ENCODE data around the gene CHST1. TPM values are rescaled to one million over a fixed set of nuclear protein-coding genes. Genes with fewer than 3 reads are reported as not detected.

Gene CHST1
- total and polyA plus RNA-seq, 2 experiments from 2014 or later = 0.84 to 2.7 TPM

DNA sequence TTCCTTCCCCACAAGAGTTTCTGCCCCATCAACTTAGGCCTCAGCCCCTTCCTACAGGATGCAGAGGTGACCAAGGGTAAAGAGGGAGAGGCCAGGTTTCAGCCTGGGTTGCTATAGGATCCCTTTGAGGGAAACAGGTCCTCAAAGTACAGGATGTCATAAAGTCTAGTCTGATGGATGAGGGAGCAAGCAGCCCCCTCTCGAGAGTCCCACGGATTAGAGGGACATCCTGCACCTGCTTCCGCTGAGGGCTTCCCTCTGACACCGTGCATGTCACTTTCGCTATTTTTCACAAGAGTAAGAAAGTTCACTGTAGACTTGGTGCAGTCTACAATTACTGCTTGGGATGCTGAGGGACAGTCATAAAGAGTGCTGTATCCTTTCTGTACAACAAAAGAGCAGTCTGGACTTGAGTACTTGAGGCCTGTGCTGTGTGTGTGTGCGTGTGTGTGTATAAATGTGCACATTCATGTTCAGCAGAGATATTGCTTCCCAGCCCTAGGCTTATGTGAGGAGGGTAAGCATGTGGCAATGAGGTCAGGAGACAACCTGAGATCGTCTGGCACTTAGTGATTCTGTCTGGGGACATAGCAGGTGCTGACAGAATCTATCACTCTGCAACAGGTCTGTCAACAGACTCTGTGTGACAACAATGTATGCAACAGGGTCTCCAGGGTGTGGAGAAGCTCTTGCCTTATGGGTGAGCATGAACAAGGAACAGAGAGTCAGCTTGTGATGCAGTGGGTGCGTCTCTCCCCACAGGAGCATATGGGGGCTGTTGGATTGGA lies 18.0 kb upstream of the CHST1 start:
- Histone ChIP-seq H4K20me1 (replicated peaks; ENCODE audit: insufficient read depth) (no peaks in the 10 kb centered on the region), H3K9me2 (ENCODE audit: insufficient read depth) (no peaks in the 10 kb centered on the region; the same call in 1 of the 2 replicates), H3K27ac (ENCODE audit: low read depth) (no peak overlapping the region), H3F3A (replicated peaks; ENCODE audit: low read depth) (no peaks in the 10 kb centered on the region), H3K79me2 (replicated peaks; ENCODE audit: insufficient read depth) (no peaks in the 10 kb centered on the region), H3K4me2 (no peak overlapping the region), H3K4me1 (ENCODE audit: insufficient read depth) (peaks cover 5% of the 10 kb centered on the region; the same call in 1 of the 2 replicates), H3K4me3 (no peak overlapping the region), H2AFZ (no peak overlapping the region; the same call in 1 of the 2 replicates), H3K36me3 (ENCODE audit: insufficient read depth) (no peaks in the 10 kb centered on the region), H3K27me3 (ENCODE audit: insufficient read depth) (no peaks in the 10 kb centered on the region)
- Mint-ChIP-seq H3K36me3 (ENCODE audit: low read depth) (no peaks in the 10 kb centered on the region), H3K9me3 (no peaks in the 10 kb centered on the region), H3K4me3 (no peak overlapping the region), H3K4me1 (peaks cover 15% of the 10 kb centered on the region), H3K27ac (no peak overlapping the region), H3K27me3 (ENCODE audit: insufficient read depth, low read depth, poor library complexity) (peaks cover 9% of the 10 kb centered on the region)
- no peak for ATAC-seq
- no peak for DNase-seq (ENCODE audit: low spot score)
- TF ChIP-seq ZNF114 (CRISPR knock-in tag; IDR thresholded peaks at IDR 0.05) = no peak
- TF ChIP-seq, protein P1, sequence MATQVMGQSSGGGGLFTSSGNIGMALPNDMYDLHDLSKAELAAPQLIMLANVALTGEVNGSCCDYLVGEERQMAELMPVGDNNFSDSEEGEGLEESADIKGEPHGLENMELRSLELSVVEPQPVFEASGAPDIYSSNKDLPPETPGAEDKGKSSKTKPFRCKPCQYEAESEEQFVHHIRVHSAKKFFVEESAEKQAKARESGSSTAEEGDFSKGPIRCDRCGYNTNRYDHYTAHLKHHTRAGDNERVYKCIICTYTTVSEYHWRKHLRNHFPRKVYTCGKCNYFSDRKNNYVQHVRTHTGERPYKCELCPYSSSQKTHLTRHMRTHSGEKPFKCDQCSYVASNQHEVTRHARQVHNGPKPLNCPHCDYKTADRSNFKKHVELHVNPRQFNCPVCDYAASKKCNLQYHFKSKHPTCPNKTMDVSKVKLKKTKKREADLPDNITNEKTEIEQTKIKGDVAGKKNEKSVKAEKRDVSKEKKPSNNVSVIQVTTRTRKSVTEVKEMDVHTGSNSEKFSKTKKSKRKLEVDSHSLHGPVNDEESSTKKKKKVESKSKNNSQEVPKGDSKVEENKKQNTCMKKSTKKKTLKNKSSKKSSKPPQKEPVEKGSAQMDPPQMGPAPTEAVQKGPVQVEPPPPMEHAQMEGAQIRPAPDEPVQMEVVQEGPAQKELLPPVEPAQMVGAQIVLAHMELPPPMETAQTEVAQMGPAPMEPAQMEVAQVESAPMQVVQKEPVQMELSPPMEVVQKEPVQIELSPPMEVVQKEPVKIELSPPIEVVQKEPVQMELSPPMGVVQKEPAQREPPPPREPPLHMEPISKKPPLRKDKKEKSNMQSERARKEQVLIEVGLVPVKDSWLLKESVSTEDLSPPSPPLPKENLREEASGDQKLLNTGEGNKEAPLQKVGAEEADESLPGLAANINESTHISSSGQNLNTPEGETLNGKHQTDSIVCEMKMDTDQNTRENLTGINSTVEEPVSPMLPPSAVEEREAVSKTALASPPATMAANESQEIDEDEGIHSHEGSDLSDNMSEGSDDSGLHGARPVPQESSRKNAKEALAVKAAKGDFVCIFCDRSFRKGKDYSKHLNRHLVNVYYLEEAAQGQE (IDR thresholded peaks at IDR 0.05; ENCODE audit: unreplicated experiment) = no peak
- TF ChIP-seq EZH2 (IDR thresholded peaks at IDR 0.05; ENCODE audit: low read depth, unreplicated experiment) = no peak
- TF ChIP-seq, protein P2, sequence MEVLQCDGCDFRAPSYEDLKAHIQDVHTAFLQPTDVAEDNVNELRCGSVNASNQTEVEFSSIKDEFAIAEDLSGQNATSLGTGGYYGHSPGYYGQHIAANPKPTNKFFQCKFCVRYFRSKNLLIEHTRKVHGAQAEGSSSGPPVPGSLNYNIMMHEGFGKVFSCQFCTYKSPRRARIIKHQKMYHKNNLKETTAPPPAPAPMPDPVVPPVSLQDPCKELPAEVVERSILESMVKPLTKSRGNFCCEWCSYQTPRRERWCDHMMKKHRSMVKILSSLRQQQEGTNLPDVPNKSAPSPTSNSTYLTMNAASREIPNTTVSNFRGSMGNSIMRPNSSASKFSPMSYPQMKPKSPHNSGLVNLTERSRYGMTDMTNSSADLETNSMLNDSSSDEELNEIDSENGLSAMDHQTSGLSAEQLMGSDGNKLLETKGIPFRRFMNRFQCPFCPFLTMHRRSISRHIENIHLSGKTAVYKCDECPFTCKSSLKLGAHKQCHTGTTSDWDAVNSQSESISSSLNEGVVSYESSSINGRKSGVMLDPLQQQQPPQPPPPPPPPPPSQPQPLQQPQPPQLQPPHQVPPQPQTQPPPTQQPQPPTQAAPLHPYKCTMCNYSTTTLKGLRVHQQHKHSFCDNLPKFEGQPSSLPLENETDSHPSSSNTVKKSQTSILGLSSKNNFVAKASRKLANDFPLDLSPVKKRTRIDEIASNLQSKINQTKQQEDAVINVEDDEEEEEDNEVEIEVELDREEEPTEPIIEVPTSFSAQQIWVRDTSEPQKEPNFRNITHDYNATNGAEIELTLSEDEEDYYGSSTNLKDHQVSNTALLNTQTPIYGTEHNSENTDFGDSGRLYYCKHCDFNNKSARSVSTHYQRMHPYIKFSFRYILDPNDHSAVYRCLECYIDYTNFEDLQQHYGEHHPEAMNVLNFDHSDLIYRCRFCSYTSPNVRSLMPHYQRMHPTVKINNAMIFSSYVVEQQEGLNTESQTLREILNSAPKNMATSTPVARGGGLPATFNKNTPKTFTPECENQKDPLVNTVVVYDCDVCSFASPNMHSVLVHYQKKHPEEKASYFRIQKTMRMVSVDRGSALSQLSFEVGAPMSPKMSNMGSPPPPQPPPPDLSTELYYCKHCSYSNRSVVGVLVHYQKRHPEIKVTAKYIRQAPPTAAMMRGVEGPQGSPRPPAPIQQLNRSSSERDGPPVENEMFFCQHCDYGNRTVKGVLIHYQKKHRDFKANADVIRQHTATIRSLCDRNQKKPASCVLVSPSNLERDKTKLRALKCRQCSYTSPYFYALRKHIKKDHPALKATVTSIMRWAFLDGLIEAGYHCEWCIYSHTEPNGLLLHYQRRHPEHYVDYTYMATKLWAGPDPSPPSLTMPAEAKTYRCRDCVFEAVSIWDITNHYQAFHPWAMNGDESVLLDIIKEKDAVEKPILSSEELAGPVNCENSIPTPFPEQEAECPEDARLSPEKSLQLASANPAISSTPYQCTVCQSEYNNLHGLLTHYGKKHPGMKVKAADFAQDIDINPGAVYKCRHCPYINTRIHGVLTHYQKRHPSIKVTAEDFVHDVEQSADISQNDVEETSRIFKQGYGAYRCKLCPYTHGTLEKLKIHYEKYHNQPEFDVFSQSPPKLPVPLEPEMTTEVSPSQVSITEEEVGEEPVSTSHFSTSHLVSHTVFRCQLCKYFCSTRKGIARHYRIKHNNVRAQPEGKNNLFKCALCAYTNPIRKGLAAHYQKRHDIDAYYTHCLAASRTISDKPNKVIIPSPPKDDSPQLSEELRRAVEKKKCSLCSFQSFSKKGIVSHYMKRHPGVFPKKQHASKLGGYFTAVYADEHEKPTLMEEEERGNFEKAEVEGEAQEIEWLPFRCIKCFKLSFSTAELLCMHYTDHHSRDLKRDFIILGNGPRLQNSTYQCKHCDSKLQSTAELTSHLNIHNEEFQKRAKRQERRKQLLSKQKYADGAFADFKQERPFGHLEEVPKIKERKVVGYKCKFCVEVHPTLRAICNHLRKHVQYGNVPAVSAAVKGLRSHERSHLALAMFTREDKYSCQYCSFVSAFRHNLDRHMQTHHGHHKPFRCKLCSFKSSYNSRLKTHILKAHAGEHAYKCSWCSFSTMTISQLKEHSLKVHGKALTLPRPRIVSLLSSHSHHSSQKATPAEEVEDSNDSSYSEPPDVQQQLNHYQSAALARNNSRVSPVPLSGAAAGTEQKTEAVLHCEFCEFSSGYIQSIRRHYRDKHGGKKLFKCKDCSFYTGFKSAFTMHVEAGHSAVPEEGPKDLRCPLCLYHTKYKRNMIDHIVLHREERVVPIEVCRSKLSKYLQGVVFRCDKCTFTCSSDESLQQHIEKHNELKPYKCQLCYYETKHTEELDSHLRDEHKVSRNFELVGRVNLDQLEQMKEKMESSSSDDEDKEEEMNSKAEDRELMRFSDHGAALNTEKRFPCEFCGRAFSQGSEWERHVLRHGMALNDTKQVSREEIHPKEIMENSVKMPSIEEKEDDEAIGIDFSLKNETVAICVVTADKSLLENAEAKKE (CRISPR knock-in tag; IDR thresholded peaks at IDR 0.05) = no peak
- TF ChIP-seq CREB1 (CRISPR knock-in tag; IDR thresholded peaks at IDR 0.05; ENCODE audit: low read depth) = no peak
- no peak for TF ChIP-seq EZH2phosphoT487 (IDR thresholded peaks at IDR 0.05; ENCODE audit: unreplicated experiment)
- TF ChIP-seq, protein P3, sequence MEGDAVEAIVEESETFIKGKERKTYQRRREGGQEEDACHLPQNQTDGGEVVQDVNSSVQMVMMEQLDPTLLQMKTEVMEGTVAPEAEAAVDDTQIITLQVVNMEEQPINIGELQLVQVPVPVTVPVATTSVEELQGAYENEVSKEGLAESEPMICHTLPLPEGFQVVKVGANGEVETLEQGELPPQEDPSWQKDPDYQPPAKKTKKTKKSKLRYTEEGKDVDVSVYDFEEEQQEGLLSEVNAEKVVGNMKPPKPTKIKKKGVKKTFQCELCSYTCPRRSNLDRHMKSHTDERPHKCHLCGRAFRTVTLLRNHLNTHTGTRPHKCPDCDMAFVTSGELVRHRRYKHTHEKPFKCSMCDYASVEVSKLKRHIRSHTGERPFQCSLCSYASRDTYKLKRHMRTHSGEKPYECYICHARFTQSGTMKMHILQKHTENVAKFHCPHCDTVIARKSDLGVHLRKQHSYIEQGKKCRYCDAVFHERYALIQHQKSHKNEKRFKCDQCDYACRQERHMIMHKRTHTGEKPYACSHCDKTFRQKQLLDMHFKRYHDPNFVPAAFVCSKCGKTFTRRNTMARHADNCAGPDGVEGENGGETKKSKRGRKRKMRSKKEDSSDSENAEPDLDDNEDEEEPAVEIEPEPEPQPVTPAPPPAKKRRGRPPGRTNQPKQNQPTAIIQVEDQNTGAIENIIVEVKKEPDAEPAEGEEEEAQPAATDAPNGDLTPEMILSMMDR (conservative IDR thresholded peaks at IDR 0.05; ENCODE audit: low read depth in 2 of 2) = no peak
- TF ChIP-seq, protein P4, sequence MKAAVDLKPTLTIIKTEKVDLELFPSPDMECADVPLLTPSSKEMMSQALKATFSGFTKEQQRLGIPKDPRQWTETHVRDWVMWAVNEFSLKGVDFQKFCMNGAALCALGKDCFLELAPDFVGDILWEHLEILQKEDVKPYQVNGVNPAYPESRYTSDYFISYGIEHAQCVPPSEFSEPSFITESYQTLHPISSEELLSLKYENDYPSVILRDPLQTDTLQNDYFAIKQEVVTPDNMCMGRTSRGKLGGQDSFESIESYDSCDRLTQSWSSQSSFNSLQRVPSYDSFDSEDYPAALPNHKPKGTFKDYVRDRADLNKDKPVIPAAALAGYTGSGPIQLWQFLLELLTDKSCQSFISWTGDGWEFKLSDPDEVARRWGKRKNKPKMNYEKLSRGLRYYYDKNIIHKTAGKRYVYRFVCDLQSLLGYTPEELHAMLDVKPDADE (IDR thresholded peaks at IDR 0.05) = no peak
- TF ChIP-seq JUNB (IDR thresholded peaks at IDR 0.05; ENCODE audit: unreplicated experiment) = no peak
- no peak for TF ChIP-seq STAT1 (IDR thresholded peaks at IDR 0.05; ENCODE audit: unreplicated experiment)
- no peak for TF ChIP-seq POLR2AphosphoS5 (IDR thresholded peaks at IDR 0.05; ENCODE audit: low read depth)
- TF ChIP-seq ZNF331 (CRISPR knock-in tag; IDR thresholded peaks at IDR 0.05; ENCODE audit: low read depth) = no peak
- no peak for TF ChIP-seq NANOG (IDR thresholded peaks at IDR 0.05; ENCODE audit: borderline replicate concordance)

Data from GM23338 (cell line).